NCI-H1417 (cell line): ENCODE data around the gene FGD6.

Experiments used
- DNase-seq, 3 experiments: peaks; one replicate each; lab custom pipeline; 2025; lab: John Stamatoyannopoulos, UW

FGD6 gene

DNA sequence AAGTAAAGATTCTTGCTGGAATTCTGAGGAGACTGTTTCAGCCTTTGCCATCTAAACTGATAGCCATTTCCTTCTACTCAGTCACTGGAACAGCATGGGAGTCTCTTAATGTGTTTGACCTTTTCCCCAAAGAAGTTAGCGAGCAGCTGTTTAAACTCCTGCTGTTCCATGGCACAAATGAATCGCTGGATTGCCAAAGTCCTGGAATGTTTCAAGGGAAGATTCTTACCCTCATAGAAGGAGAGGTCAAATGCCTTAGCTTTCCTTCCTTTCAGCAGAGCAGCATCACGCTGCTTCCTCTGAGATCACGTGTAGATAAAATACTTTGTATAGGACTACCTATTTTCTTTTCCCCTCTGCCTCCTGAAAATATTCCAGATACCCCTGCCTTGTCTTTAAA, 133.3 kb downstream of the FGD6 start:
- DNase-seq: no peak

DNA sequence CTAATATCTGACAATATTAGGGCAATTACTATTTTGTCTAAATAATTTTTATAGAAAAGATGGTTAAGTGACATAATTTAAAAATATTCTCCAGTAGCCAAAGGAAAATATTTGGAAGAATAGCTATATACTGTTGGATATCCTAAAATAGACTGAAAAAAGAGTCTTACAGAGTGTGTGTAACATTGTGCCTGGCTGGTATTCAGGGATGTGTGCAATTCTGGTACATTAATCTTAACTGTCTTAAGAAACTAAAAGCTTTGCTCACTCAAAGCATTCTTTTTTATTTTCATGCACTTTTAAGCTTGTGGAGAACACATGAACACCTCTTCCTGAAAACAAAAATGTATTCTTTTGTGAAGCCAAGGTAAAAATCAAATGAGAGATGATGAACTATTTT, 133.8 kb downstream of the FGD6 start:
- no peak for DNase-seq

- DNase-seq: no peak
Observed at GRCh38 chr12:95077341-95077740, 139.9 kb downstream of the FGD6 start.

DNA sequence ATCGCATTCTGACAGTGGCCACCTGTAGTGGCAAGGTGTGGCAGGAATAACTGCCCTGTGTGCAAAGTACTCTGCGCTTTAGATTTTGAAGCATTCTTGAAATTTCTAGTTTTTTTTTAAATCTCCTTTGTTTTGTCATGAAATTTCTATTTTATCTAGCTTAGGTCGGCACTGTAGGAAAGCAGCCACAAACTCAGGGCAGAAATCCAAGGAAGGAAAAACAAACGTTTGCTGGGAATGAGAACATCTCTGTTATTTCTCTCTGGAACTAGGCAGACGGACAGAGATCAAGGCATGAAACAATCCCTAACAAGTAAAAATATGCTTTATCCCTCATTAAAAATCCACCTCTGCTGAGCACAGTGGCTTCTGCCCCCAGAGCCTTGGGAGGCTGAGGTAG, 142.5 kb downstream of the FGD6 start:
- no peak for DNase-seq

DNA sequence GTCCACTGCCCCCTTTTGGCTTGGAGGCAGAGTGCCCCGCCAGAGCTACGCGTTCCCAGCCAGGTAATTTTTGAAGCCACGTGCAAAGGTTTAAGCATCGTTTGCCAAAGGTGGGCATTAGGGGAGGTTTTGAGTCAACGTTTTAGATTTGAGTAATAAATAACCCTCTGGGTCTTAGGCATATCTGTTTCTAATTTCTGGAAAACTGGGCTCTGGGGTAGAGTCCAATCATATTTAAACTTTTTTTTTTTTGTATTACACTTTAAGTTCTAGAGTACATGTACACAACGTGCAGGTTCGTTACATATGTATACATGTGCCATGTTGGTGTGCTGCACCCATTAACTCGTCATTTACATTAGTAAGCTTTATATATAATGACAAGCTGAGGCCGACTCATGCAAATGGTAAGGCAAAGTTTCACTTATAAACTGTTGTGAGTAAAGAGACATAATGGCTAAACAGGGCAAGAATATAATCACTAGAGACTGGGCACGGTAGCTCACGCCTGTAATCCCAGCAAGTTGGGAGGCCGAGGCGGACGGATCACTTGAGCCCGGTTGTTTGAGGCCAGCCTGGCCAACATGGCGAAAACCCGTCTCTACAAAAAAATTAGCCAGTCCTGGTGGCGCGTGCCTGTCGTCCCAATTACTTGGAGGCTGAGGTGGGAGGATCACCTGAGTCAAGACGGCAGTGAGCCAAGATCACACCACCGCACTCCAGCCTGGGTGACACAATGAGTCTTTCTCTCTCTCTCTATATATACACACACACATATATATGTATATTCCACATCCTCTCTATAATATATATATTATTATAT, 143.4 kb downstream of the FGD6 start:
- no peak for DNase-seq

- peak; percentile 94 to 97 (median 95) for DNase-seq
Observed at GRCh38 chr12:95072900-95073697, 144.2 kb downstream of the FGD6 start, which contains the start of gene NR2C1. NR2C1 (minus strand) TSS chr12:95073618; CDS start chr12:95067384, 6,234 bp downstream.

GRCh38 chr12:95070378-95070777, 146.9 kb downstream of the FGD6 start:
- DNase-seq: no peak

- no peak for DNase-seq
Observed at GRCh38 chr12:95066091-95066855, 151.0 kb downstream of the FGD6 start.

- no peak for DNase-seq
Observed at GRCh38 chr12:95060951-95061350, 156.3 kb downstream of the FGD6 start.

- no peak for DNase-seq
Observed at GRCh38 chr12:95059984-95060383, 157.3 kb downstream of the FGD6 start.

DNA sequence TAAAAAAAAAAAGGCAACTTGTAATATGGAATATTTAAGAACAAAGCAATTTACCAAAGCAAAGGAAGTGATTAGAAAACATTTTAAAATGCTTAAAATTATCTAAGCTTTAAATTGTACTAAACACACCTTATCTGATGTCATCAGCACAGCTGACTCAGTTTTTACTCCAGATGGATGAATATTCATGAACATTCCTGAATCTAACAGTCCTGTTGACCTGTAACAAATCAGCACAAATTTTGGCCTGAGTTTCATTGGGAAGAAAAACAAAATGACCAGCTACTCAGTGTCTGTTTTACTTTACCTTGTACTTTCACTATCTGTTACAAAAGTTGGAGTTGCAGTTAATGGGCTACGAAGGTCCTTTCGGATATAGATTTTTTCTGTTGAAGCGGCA, 159.8 kb downstream of the FGD6 start:
- no peak for DNase-seq

GRCh38 chr12:95055057-95055456, 162.2 kb downstream of the FGD6 start:
- no peak for DNase-seq

DNA sequence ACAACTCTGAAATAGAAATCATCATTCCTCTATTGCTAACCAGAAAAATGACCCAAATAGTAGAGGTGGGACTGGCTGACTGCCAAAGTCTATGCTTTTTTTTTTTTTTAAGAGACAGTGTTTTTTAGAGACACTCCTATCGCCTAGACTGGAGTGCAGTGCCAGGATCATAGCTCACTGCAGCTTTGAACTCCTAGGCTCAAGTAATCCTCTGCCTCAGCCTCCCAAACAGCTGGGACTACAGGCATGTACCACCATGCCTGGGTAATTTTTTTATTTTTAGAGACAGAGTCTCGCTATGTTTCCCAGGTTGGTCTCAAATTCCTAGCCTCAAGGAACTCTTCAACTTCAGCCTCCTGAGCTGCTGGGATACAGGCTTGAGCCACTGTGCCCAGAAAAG, 163.1 kb downstream of the FGD6 start:
- no peak for DNase-seq

- DNase-seq: no peak
Observed at GRCh38 chr12:95051241-95051640, 166.0 kb downstream of the FGD6 start.

GRCh38 chr12:95037906-95038305, 179.4 kb downstream of the FGD6 start:
- no peak for DNase-seq

DNA sequence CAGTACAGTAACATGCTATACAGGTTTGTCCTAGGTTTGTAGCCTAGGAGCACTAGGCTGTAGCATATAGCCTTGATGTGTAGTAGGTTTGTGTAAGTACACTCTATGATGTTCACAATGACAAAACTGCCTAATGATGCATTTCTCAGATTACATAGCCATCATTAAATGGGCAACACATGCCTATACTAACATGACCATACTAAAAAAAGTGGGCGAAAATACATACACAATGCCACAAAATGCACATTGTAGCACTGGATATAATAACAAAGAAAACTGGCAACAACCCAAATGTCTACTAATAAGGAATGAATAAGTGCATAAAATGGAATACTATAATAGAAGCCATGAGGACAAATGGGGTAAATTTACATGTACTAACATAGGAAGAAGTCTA, 182.5 kb downstream of the FGD6 start:
- no peak for DNase-seq
